GM18520 (cell line): ENCODE measurements around the gene C1orf174.

Experiments
- ATAC-seq: cut with Tn5 transposase; IDR thresholded peaks from one replicate; pipeline ENCODE4 v1.9.1; 2021; ENCODE audit not compliant: unreplicated experiment

C1orf174 gene

GRCh38 chr1:3900150-3900968 is at the start of gene C1orf174:
Gene C1orf174 (minus strand): TSS chr1:3900272. CDS start chr1:3900186, 86 bp downstream.
- ATAC-seq = peak; percentile 52

- no peak for ATAC-seq
Measured at GRCh38 chr1:3948344-3948743, 48.3 kb upstream of the C1orf174 start.

GRCh38 chr1:3945916-3946840 is 46.1 kb upstream of the C1orf174 start:
- ATAC-seq = no peak

GRCh38 chr1:3945222-3945621 is 45.1 kb upstream of the C1orf174 start:
- no peak for ATAC-seq

- no peak for ATAC-seq
Measured at GRCh38 chr1:3944578-3945125, 44.6 kb upstream of the C1orf174 start.

- ATAC-seq = no peak
Measured at GRCh38 chr1:3943806-3944577, 43.9 kb upstream of the C1orf174 start.

GRCh38 chr1:3943123-3943431 is 43.0 kb upstream of the C1orf174 start:
- ATAC-seq = no peak

- no peak for ATAC-seq
Measured at GRCh38 chr1:3942416-3943122, 42.5 kb upstream of the C1orf174 start.

- no peak for ATAC-seq
Measured at GRCh38 chr1:3940754-3941345, 40.8 kb upstream of the C1orf174 start.

- ATAC-seq = no peak
Measured at GRCh38 chr1:3940081-3940753, 40.1 kb upstream of the C1orf174 start.

GRCh38 chr1:3939242-3940080 is 39.4 kb upstream of the C1orf174 start:
- ATAC-seq = no peak

GRCh38 chr1:3932156-3932919 is 32.3 kb upstream of the C1orf174 start:
- no peak for ATAC-seq

GRCh38 chr1:3931007-3931912 is 31.2 kb upstream of the C1orf174 start:
- no peak for ATAC-seq

GRCh38 chr1:3930301-3931006 is 30.4 kb upstream of the C1orf174 start:
- ATAC-seq = no peak

GRCh38 chr1:3929126-3929525 is 29.1 kb upstream of the C1orf174 start:
- ATAC-seq = no peak

GRCh38 chr1:3928586-3928985 is 28.5 kb upstream of the C1orf174 start:
- no peak for ATAC-seq
